T-helper 2 cell treated with Interferon-gamma antibody and Interleukin-4, amounts not matched to agents 5 μg/mL and 100 μg/mL, for 36 hours (primary cell): ENCODE measurements around the gene TIMP3.
A peak's percentile ranks its signal among the peaks of the same experiment; 100 is the strongest.

Source experiments
- DNase-seq: peaks from one replicate; pipeline ENCODE4 v3.0.0; 2021; ENCODE audit warnings: low spot score
- H3K27ac Mint-ChIP-seq: one replicate; pipeline ENCODE4 v1.8.0; 2021; ENCODE audit warnings: mild to moderate bottlenecking, mixed read lengths
- H3K27me3 Mint-ChIP-seq: one replicate; pipeline ENCODE4 v1.8.0; 2021; ENCODE audit warnings: low read depth, mixed read lengths
- H3K36me3 Mint-ChIP-seq: one replicate; pipeline ENCODE4 v1.8.0; 2021; ENCODE audit warnings: low read depth, mixed read lengths
- H3K4me1 Mint-ChIP-seq: one replicate; pipeline ENCODE4 v1.8.0; 2021; ENCODE audit warnings: low read depth, mixed read lengths
- H3K4me3 Mint-ChIP-seq: one replicate; pipeline ENCODE4 v1.8.0; 2022; ENCODE audit warnings: mild to moderate bottlenecking, moderate library complexity, mixed read lengths
- H3K9me3 Mint-ChIP-seq: one replicate; pipeline ENCODE4 v1.8.0; 2021; ENCODE audit warnings: mixed read lengths

The TIMP3 gene

DNA sequence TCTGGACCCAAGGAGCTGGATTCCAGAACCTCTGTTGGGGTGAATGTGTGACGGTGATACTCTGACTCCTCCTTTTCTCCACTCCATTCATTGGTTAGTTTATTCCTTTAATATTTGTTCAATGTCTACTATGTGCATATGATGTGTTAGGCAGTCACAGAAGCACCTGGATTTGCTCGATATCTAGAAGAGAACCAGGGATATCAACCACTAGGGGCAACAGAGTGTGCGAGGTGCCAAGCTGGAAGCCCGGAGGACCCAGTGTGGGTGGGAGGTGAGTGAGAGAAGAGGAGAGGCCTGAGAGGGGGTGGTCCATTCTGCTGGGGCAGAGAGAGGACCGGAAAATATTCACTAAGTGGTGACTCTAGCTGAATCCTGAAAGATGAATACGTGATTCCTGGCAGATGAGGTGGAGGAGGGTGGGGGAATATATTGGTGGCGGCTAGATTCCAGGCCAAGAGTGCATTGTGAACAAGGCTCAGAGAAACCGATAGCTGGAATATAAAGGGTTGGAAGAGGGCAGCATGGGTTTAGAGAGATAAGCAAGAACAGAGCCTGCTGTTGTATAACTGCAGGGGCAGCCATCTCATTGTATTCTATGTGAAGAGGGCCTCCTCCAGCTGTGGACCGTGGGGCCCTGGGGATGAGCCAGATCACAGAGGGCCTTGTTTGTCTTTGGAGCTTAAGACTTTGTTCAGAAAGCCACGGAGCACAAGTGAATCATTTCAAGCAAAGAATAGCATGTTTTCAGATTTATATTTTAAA is 6.9 kb upstream of the TIMP3 start:
- Mint-ChIP-seq H3K27ac (no peak overlapping the region), H3K27me3 (peaks cover 28% of the 10 kb centered on the region), H3K4me3 (no peak overlapping the region), H3K9me3 (no peaks in the 10 kb centered on the region), H3K4me1 (no peaks in the 10 kb centered on the region), H3K36me3 (no peaks in the 10 kb centered on the region)
- DNase-seq: no peak

DNA sequence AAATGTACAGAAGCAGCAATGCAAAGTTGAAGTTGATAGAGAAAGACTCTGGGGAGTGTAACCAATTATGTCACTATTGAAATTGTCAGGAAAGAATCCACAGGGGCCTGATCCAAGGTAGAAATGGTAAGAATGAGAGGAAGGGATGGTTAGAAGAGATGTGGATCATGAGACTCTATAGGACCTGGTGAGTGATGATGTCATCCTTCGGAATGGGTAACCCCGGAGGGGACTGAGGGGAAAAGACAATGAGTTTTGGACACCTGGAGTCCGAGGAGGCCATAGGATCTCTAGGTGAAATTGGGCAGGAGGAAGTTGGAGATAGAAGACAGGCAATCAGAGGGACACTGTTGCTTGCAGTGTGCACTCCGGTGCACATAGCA is 6.3 kb upstream of the TIMP3 start:
- H3K27ac Mint-ChIP-seq: no peak overlapping the region
- no peaks in the 10 kb centered on the region for H3K4me1 Mint-ChIP-seq
- no peak overlapping the region for H3K4me3 Mint-ChIP-seq
- DNase-seq: no peak
- H3K9me3 Mint-ChIP-seq: no peaks in the 10 kb centered on the region
- H3K27me3 Mint-ChIP-seq: peaks cover 33% of the 10 kb centered on the region
- no peaks in the 10 kb centered on the region for H3K36me3 Mint-ChIP-seq

DNA sequence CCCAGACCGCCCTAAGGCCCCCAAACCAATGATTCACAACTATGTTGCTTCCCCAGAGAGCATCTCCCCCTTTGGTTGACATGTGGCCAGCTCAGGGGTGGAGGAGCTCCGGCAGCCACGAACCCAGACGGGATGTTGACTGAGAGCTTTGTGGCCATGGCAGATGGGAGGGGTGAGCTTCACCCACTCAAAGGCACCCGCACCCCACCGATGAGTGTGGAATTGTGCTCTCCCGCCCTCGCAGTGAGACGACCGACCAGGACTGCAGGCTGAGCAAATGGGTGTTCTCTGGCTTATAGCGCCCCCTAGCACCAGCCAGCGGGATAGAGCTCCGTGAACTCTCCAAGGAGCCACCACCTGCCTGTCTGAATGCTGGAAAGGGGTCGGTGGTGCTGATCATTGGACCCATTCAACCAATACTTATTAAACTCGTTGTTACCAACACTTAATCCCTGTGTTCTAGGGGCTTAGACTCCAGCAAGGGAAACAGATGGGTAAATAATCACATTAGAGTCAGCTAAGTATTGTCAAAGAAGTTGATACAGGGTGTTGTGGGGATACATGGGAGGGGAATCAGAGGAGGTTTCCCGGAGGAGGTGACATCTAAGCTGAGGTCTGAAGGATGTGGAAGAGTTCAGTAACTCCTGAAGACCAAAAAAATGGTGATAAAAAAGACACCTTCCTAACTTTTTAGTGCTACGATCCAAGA is 4.5 kb upstream of the TIMP3 start:
- H3K4me1 Mint-ChIP-seq: no peaks in the 10 kb centered on the region
- no peak overlapping the region for H3K27ac Mint-ChIP-seq
- no peaks in the 10 kb centered on the region for H3K9me3 Mint-ChIP-seq
- H3K4me3 Mint-ChIP-seq: no peak overlapping the region
- H3K36me3 Mint-ChIP-seq: no peaks in the 10 kb centered on the region
- H3K27me3 Mint-ChIP-seq: peaks cover 44% of the 10 kb centered on the region
- peak; percentile 23 for DNase-seq

DNA sequence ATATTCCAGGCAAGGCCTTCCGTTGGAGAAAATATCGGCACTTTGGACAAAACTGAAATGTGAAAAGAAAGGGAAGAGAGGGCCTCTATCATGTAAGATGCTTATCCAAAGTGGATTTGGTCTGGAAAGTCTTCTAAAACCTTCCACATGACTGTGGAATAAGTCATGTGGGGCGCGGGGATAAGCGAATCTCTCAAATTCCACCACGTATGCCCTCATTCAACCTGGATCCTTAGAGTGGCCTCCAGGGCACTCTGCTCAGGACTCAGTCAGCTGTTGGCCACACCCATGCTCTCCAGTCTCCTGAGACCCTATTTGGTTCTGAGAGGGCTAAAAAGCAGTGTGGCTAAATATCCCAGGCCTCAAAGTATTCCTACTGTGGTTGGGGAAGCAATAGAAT is 2.0 kb upstream of the TIMP3 start:
- Mint-ChIP-seq H3K27me3 (peaks cover 65% of the 10 kb centered on the region), H3K4me3 (no peak overlapping the region), H3K27ac (no peak overlapping the region), H3K4me1 (no peaks in the 10 kb centered on the region), H3K9me3 (no peaks in the 10 kb centered on the region), H3K36me3 (no peaks in the 10 kb centered on the region)
- DNase-seq: no peak

DNA sequence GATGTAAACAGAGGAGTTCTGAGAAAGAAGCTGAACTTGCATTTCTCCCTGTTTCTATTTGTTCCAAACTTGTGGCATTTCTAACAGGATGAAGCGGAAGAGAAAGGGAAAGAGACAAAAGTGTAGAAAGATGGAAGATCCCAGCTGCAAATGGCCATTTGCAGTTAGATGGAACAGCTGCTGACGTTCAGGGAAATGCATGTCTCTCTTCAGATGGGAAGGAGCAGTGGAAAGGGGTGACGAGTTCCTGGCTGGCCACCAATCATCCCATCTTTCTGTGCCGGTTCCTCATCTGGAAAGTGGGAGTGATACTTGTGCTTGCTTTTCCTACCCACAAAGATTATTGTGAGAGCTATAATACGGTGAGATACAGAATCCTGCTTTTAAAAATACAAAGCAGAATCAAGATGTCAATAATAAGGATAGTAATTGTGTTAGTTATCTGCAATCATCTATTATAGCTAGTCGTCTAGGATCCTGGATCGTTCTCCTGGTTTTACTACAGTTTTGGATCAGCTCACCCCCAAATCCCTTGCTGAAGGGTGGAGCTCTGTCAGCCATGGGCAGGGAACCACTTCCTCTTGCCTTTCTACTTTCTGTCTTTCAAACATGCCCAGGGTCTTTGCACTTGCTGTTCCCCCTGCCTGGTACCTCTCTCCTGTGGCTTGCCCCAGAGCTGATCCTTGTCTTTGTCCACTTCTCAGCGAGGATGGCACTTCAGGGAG is 1.2 kb upstream of the TIMP3 start:
- Mint-ChIP-seq H3K36me3 (no peaks in the 10 kb centered on the region), H3K4me1 (no peaks in the 10 kb centered on the region), H3K27me3 (peaks cover 62% of the 10 kb centered on the region), H3K27ac (no peak overlapping the region), H3K4me3 (no peak overlapping the region), H3K9me3 (no peaks in the 10 kb centered on the region)
- no peak for DNase-seq

- no peak overlapping the region for H3K4me3 Mint-ChIP-seq
- H3K36me3 Mint-ChIP-seq: no peaks in the 10 kb centered on the region
- no peaks in the 10 kb centered on the region for H3K9me3 Mint-ChIP-seq
- no peak overlapping the region for H3K27ac Mint-ChIP-seq
- DNase-seq: no peak
- peaks cover 56% of the 10 kb centered on the region for H3K27me3 Mint-ChIP-seq
- no peaks in the 10 kb centered on the region for H3K4me1 Mint-ChIP-seq
Observed at GRCh38 chr22:32800994-32801536, 440 bp upstream of the TIMP3 start.

DNA sequence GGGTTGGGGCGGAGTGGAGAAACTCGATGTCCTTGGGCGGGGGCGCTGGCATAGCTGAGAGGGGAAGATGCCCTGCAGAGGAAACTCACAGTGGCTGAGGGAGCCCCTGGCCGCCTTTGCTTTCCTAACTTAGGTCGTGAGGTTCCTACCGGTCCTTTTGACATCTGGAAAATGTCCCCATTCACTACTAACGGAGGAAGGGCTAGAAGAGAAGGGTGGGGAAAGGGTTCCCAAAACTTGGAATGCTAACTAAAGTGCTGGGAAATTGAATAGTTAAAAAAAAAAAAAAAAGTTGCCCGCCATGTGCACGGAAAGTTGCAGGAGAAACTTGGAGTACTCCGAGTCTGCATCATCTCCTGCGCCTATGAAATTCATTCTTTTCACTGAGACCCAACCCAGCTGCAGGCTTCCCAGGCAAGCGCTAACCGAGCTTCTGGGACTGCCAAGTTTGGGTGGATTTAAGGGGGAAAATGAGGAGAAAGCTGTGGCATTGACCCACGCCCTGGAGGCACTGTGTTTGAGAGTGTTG is 796 bp downstream of the TIMP3 start:
- no peak for DNase-seq
- Mint-ChIP-seq H3K4me1 (no peaks in the 10 kb centered on the region), H3K27ac (no peak overlapping the region), H3K36me3 (no peaks in the 10 kb centered on the region), H3K4me3 (no peak overlapping the region), H3K27me3 (peaks cover 52% of the 10 kb centered on the region), H3K9me3 (no peaks in the 10 kb centered on the region)

DNA sequence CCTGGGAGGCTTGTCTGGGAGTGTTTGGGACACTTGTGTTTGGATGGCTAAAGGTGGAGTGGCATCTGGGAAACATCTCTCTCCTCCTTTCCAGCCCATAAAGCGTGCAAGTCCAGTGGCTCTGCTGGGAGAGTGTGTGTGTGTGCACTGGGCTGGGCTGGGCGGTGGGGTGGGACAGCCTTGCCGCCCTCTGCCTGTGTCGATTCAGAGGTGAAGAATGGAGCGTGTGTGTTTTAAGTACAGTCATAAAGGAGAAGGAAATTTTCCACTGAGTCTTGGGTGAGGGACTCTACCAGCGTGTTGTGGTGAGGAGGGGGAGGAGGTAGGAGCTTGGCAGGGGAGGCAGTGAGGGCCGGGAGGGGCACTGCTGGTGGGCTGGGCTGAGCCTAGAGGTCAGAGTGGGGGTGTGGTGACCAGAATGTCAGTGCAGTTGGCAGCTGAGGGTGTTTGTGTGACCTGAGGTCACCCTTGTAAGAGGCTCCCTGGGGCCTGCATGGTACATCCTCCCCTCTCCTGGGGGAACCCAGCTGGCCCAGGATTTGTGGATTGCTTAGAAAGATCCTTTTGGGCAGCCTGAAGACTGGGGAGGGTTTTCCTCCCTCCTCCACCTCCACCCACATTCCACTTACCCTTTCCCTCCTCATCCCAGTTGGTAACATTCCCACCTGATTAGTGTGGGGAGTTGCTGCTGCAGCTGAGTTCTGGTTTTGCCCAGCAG is 1.7 kb downstream of the TIMP3 start:
- Mint-ChIP-seq H3K36me3 (no peaks in the 10 kb centered on the region), H3K4me1 (no peaks in the 10 kb centered on the region), H3K27ac (no peak overlapping the region), H3K9me3 (no peaks in the 10 kb centered on the region), H3K27me3 (peaks cover 50% of the 10 kb centered on the region), H3K4me3 (no peak overlapping the region)
- no peak for DNase-seq

- H3K27ac Mint-ChIP-seq: no peak overlapping the region
- H3K4me3 Mint-ChIP-seq: no peak overlapping the region
- peaks cover 47% of the 10 kb centered on the region for H3K27me3 Mint-ChIP-seq
- H3K9me3 Mint-ChIP-seq: no peaks in the 10 kb centered on the region
- no peak for DNase-seq
- no peaks in the 10 kb centered on the region for H3K4me1 Mint-ChIP-seq
- H3K36me3 Mint-ChIP-seq: no peaks in the 10 kb centered on the region
Observed at GRCh38 chr22:32803738-32804435, 2.4 kb downstream of the TIMP3 start.

DNA sequence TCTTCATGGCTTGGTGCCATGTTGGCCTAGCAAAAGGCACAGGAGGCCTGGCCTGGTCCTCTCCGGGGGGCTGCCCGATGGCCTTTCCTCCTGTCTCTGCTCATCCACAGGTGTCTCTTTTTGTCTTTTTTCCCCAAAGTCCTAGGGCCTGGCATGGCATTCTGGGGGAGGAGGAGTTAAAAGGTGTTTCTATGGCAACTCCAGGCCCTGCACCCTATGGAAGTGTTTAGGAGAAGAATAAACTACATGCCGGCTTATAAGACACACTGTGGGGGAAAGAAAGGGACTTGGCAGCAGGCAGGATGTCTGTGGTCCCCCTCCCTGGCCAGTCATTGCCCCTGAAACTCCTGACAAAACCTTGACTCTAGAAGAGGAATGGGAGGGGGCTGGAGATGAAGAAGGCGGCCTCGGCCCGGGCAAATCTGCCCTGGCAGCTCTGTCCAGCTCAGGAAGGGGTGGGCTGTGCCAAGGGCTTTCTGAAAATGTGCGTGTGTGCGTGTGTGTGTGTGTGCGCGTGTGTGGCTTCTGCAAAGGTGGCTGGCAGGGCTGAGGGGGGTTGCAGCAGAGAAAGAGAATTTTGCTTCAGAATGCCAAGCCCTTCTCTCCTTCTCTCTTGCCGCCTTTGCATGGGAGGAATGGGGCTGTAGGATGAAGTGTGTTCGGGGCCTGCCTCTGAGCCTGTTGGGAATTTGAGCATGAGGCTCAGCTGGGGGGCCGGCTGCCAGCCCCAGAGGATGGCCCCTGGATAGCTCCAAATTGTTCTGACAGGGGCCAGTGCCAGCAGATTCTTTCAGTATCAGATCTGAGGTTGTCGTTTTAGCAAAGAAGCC is 3.2 kb downstream of the TIMP3 start:
- Mint-ChIP-seq H3K27me3 (peaks cover 40% of the 10 kb centered on the region), H3K4me1 (no peaks in the 10 kb centered on the region), H3K4me3 (no peak overlapping the region), H3K36me3 (no peaks in the 10 kb centered on the region), H3K9me3 (no peaks in the 10 kb centered on the region), H3K27ac (no peak overlapping the region)
- no peak for DNase-seq

DNA sequence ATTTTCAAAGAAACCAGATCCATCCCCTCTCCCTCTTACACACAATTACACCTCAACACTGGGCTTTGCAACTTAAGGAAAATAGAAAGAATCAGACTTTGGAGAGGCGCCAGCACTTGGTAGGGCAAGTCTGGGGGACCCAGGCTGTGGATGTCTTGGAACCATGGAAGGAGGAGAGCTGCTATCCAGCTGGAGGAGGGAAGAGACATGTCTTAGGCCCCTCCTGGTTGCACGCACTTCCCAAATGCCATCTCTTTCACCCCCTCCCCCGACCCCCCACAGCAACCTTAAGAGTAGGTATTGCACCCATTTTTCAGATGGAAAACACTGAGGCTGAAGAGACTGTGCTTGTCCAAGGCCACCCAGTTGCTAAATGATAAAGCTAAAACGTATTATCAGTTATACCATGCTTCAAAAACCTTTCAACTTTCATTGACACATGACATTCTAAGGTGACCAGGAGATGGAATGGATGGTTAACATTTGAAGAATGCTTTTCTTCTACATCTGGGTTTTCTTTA is 3.9 kb downstream of the TIMP3 start:
- H3K27me3 Mint-ChIP-seq: peaks cover 34% of the 10 kb centered on the region
- H3K9me3 Mint-ChIP-seq: no peaks in the 10 kb centered on the region
- H3K4me1 Mint-ChIP-seq: no peaks in the 10 kb centered on the region
- no peak for DNase-seq
- no peak overlapping the region for H3K4me3 Mint-ChIP-seq
- H3K36me3 Mint-ChIP-seq: no peaks in the 10 kb centered on the region
- no peak overlapping the region for H3K27ac Mint-ChIP-seq

DNA sequence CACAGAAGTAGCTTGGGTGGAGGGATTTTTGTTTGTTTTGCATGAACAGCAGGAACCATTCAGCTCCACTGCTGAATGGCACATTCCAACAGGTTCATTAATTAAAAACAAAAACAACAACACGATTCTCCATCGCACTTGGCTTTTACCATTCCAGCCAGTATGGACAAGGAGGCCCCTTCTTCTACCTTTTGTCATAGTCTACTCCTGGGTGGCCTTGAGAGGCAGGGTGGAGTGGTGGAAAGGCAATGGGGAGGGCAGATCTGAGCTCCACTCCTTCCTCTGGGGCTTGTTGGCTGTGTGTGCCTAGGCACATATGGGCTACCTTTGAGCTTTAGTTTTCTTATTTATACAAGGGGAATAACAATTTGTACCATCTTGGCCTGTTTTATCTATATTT is 4.8 kb downstream of the TIMP3 start:
- Mint-ChIP-seq H3K4me3 (no peak overlapping the region), H3K4me1 (no peaks in the 10 kb centered on the region), H3K27me3 (peaks cover 26% of the 10 kb centered on the region), H3K36me3 (no peaks in the 10 kb centered on the region), H3K27ac (no peak overlapping the region), H3K9me3 (no peaks in the 10 kb centered on the region)
- no peak for DNase-seq
